NCI-H2107 treated with DMSO at 0.1 percent for 48 hours (cell line): Measurements from ENCODE around the gene DPPA5.
"Not testable (repeated sequence)": the region's sequence is repeated elsewhere in the genome, so short reads cannot be mapped to it uniquely, and the experiment has no call there.

Experiments
- DNase-seq: peaks from one replicate; lab custom pipeline; 2025; ENCODE audit not compliant: unreplicated experiment; lab: John Stamatoyannopoulos, UW

The DPPA5 gene

GRCh38 chr6:73303773-73304172 is 50.3 kb downstream of the DPPA5 start:
- DNase-seq = not testable (repeated sequence)
